Activated CD8-positive, alpha-beta T cell treated with anti-CD3 and anti-CD28 coated beads for 36 hours (primary cell): ENCODE results near the gene ARSB. TPM values are rescaled to one million over a fixed set of nuclear protein-coding genes. Genes with fewer than 3 reads are reported as not detected.

Experiments used
- ATAC-seq: fragments of 200-7000 bp; cut with Tn5 transposase; one replicate; pipeline ENCODE4 v1.10.0; 2021; ENCODE audit warnings: mild to moderate bottlenecking, moderate library complexity
- CTCF ChIA-PET: fragments of 350-600 bp; sonication (Branson Sonifier 250); formaldehyde crosslinking; loops from one replicate; lab custom pipeline; 2021; ENCODE audit warnings: antibody characterized with exemption; lab: Charles Lee
- POLR2A ChIA-PET: fragments of 350-600 bp; sonication (Branson Sonifier 250); formaldehyde crosslinking; loops from one replicate; lab custom pipeline; 2021; ENCODE audit warnings: antibody characterized with exemption; lab: Charles Lee
- DNase-seq: peaks from one replicate; pipeline ENCODE4 v3.0.0-alpha.2; 2020
- H3K27ac Mint-ChIP-seq: one replicate; pipeline ENCODE4 v1.8.0; 2021; ENCODE audit warnings: mild to moderate bottlenecking, mixed read lengths
- H3K27me3 Mint-ChIP-seq: one replicate; pipeline ENCODE4 v1.8.0; 2021; ENCODE audit warnings: mixed read lengths
- H3K36me3 Mint-ChIP-seq: one replicate; pipeline ENCODE4 v1.8.0; 2021; ENCODE audit warnings: low read depth, mixed read lengths
- H3K4me1 Mint-ChIP-seq: one replicate; pipeline ENCODE4 v1.8.0; 2021; ENCODE audit warnings: low read depth, mixed read lengths
- H3K4me3 Mint-ChIP-seq: one replicate; pipeline ENCODE4 v1.8.0; 2021; ENCODE audit warnings: mild to moderate bottlenecking, moderate library complexity, mixed read lengths
- H3K9me3 Mint-ChIP-seq: one replicate; pipeline ENCODE4 v1.8.0; 2021; ENCODE audit warnings: mixed read lengths
- intact Hi-C: fragments of 100-400 bp; cut with micrococcal nuclease; formaldehyde crosslinking; loops from one replicate; pipeline ENCODE4 v1.10.0; 2022
- total RNA-seq, 2 experiments: library from RNA; stranded (reverse); gene quantifications; one replicate each; pipeline ENCODE4 v1.2.3, GENCODE V29; 2021
- TF ChIP-seq, protein P1 (sequence below): fragments of 200-600 bp; IDR thresholded peaks from one replicate; pipeline ENCODE4 v1.8.0; 2022; ENCODE audit warnings: antibody characterized with exemption, mild to moderate bottlenecking

The ARSB gene
- total RNA-seq = 1 to 10 TPM; 8.8 to 9.1 TPM

DNA sequence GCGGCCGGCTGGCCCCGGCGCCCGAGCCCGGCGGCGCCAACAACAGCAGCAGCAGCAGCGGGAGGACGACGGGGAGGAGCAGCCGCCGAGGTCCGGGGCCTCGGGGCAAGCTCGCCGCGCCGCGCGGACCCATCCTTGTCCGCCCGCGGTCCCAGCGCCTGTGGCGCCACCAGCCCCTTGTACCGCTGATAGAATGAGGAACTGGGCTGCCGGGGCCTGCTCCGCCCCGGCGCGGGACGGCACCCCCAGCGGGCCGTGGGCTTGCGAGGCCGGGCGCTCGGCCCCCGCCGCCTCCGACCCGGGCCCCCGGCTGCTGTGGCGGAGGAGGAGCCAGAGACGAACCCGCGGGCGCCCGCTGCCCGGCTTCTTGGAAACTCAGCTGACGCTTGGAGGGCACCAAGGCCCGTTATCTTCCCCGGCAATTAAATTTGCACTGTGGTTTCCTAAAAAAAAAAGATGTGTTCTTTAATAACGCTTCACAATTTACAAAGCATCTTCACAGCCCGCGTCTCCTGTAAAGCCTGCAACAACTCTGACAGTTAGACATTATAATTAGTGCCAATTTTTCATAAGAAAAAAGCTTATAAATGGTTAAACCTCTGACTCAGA lies at the start of gene ARSB:
Gene ARSB (minus strand): TSS at position 195 of the 609 bp plus-strand sequence. CDS start 62 bp downstream, at position 133.
- POLR2A ChIA-PET = interaction anchor here (0.7 to 3.2 kb wide), 5 partner anchors 9 to 251 kb away, joined by 3 to 16 read pairs (median 4); partner anchors contain the start of gene JMY

DNA sequence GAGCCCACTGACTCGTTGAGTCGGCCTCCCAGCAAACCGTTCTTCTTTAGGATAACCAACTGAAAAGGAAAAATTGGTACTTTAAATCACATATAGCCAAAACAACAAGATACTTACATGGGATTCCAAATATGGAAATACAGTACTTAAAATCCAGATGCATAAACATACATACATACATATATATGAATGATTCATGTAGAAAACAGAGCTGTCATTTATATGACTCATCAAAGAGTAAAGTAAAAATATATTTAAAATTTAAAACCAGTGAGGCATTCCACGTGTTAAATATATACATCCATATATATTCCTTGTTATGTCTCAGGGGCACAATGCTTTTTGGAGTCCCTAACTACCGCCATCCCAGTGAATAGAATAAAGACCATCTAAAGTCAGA lies 47.7 kb upstream of the ARSB start:
- ChIA-PET CTCF (interaction anchor here (1.0 to 5.0 kb wide), 3 partner anchors 8 to 100 kb away, joined by 3 to 28 read pairs (median 5); no protein-coding TSS in a partner anchor), POLR2A (interaction anchor here (1.0 kb wide), 1 partner anchor 45 kb away, joined by 3 read pairs; no protein-coding TSS in a partner anchor)
- intact Hi-C loops = no loop called here
- Mint-ChIP-seq H3K4me1 (no peaks in the 10 kb centered on the region), H3K4me3 (no peak overlapping the region), H3K27ac (no peak overlapping the region), H3K36me3 (no peaks in the 10 kb centered on the region), H3K9me3 (no peaks in the 10 kb centered on the region), H3K27me3 (no peaks in the 10 kb centered on the region)
- DNase-seq = no peak
- ATAC-seq = no peak
- TF ChIP-seq, protein P1, sequence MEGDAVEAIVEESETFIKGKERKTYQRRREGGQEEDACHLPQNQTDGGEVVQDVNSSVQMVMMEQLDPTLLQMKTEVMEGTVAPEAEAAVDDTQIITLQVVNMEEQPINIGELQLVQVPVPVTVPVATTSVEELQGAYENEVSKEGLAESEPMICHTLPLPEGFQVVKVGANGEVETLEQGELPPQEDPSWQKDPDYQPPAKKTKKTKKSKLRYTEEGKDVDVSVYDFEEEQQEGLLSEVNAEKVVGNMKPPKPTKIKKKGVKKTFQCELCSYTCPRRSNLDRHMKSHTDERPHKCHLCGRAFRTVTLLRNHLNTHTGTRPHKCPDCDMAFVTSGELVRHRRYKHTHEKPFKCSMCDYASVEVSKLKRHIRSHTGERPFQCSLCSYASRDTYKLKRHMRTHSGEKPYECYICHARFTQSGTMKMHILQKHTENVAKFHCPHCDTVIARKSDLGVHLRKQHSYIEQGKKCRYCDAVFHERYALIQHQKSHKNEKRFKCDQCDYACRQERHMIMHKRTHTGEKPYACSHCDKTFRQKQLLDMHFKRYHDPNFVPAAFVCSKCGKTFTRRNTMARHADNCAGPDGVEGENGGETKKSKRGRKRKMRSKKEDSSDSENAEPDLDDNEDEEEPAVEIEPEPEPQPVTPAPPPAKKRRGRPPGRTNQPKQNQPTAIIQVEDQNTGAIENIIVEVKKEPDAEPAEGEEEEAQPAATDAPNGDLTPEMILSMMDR = no peak

More for the DNA sequence above, at the start of gene ARSB:
- intact Hi-C loops = no loop called here
- Mint-ChIP-seq H3K9me3 (no peaks in the 10 kb centered on the region), H3K27me3 (no peaks in the 10 kb centered on the region), H3K4me3 (peak within 1 kb of the TSS; percentile 87), H3K4me1 (peaks cover 39% of the 10 kb centered on the region), H3K36me3 (no peaks in the 10 kb centered on the region), H3K27ac (peak within 1 kb of the TSS; percentile 97)
- CTCF ChIA-PET = interaction anchor here (1.2 to 6.6 kb wide), 5 partner anchors 9 to 148 kb away, joined by 3 to 57 read pairs (median 3); no protein-coding TSS in a partner anchor
- ATAC-seq (peak; percentile 49), DNase-seq (peak; percentile 71)
- TF ChIP-seq, protein P1 = no peak

DNA sequence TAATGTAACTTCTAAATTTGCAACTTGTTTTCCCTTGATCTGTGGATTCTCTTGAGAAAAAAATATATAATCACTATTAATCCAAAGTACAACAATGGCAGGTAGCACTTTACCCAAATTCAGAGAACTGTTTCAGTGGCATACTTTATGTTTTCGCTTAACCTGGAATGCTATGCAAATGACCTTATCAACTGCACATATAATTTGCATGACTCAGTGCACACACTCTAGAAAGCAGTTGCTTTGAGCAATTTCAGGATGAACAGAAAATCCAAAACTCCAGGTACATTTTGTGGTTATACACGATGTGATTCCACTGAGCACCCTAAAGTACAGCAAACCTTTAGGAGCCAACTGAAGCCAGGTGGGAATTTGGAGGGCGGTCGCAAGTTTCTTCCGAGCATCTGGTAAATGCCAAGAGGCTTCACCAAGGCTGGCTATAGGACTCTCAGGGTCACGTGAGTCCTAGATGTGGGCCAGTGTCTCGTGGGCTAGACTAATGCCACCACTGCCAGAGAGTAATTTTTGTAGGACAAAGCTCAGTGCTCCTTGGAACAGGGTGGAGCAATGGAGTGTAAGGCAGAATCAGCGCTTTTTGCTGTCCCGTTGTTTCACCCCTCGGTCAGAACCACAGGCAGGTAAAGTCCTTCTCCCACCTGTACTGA lies 47.1 kb upstream of the ARSB start:
- H3K4me3 Mint-ChIP-seq = no peak overlapping the region
- TF ChIP-seq, protein P1 = no peak
- no peaks in the 10 kb centered on the region for H3K9me3 Mint-ChIP-seq
- DNase-seq (no peak), ATAC-seq (no peak)
- H3K27me3 Mint-ChIP-seq = peaks cover 3% of the 10 kb centered on the region
- H3K27ac Mint-ChIP-seq = no peak overlapping the region
- ChIA-PET POLR2A (no interaction called here), CTCF (interaction anchor here (5.0 kb wide), 1 partner anchor 7 kb away, joined by 28 read pairs; no protein-coding TSS in a partner anchor)
- H3K36me3 Mint-ChIP-seq = no peaks in the 10 kb centered on the region
- intact Hi-C loops = no loop called here
- H3K4me1 Mint-ChIP-seq = no peaks in the 10 kb centered on the region

DNA sequence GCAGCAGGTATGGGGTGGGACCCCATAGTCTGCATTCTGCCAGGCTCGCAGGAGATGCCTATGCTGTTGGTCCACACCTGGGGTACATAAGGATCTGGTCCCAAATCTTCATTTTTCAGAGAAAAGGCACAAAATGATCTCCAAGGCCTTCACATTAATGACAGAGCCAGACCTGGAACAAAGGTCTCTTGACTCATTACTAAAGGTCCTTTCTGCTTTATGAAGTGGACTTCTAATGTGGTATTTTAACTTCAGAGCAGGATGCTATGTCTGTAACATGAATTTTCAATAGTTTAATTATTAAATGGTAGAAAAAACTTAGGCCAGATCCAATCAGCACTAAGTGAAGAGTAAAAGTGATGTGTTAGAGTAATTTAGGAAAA lies 46.4 kb upstream of the ARSB start:
- Mint-ChIP-seq H3K9me3 (no peaks in the 10 kb centered on the region), H3K4me3 (no peak overlapping the region), H3K27me3 (peaks cover 6% of the 10 kb centered on the region), H3K27ac (no peak overlapping the region), H3K4me1 (no peaks in the 10 kb centered on the region), H3K36me3 (no peaks in the 10 kb centered on the region)
- TF ChIP-seq, protein P1 = no peak
- intact Hi-C loops = no loop called here
- ChIA-PET CTCF (interaction anchor here (3.2 kb wide), 1 partner anchor 10 kb away, joined by 21 read pairs; no protein-coding TSS in a partner anchor), POLR2A (no interaction called here)
- ATAC-seq (no peak), DNase-seq (no peak)
